CD4-positive, alpha-beta T cell treated with Interleukin-12 subunit alpha and Interleukin-12 subunit beta, for 1 hour (primary cell): ENCODE data around the gene USP17L30.
"Not testable (repeated sequence)": the region's sequence is repeated elsewhere in the genome, so short reads cannot be mapped to it uniquely, and the experiment has no call there.

Experiments used
- DNase-seq: peaks from one replicate; pipeline ENCODE4 v3.0.0-alpha.2; 2020

Gene USP17L30

GRCh38 chr4:9362829-9363228 lies at the start of gene USP17L30:
Gene USP17L30, plus strand, starts transcription at chr4:9363129. Its CDS starts 0 bp downstream, at chr4:9363129.
- not testable (repeated sequence) for DNase-seq

DNA sequence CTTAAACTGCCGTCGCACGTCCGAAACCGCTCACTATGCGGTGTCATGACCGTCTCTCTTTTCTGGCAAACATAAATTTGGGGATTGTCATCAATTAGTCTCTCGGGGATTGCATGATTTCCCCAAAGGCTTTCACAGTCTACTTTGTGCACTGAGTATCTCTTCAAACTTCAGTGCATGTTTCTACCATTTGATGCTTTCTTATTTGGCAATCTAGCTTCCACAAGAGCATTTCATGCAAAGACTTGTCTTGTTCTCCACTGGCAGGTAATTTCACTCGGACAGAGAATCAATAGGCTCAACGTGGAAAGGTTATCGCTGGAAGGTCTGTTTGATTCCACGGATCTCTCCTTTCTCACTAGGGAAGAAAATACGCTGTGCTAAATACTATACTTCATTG lies 38.7 kb upstream of the USP17L30 start:
- DNase-seq: not testable (repeated sequence)

- not testable (repeated sequence) for DNase-seq
These were observed 38.1 kb upstream of the USP17L30 start, which contains the start of gene USP17L24 for GRCh38 chr4:9324865-9325264. Gene USP17L24, plus strand, starts transcription at chr4:9325165. Its CDS starts 0 bp downstream, at chr4:9325165.

DNA sequence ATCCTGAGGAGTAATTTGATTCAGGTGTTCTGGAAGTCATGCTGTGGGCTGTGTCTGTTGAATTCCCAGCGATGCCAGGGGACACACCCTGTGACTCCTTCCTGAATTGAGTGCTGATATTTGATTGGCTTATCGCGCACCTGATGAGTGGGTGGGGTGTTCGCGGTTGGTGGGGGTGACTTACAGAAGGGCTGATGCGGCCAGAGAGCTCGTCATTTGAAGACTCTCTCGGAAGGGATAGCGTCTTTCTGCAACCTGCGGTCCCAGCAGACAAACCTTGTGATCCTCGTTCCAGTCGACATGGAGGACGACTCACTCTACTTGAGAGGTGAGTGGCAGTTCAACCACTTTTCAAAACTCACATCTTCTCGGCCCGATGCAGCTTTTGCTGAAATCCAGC lies 33.3 kb upstream of the USP17L30 start, which contains the start of gene USP17L25:
USP17L25 (plus strand) TSS at position 301 of the 400 bp plus-strand sequence; CDS start at position 301, 0 bp downstream.
- DNase-seq: not testable (repeated sequence)

GRCh38 chr4:9334358-9334757 lies 28.6 kb upstream of the USP17L30 start, which contains the start of gene USP17L26:
Gene USP17L26, plus strand, starts transcription at chr4:9334658. Its CDS starts 0 bp downstream, at chr4:9334658.
- DNase-seq: not testable (repeated sequence)

GRCh38 chr4:9339103-9339502 lies 23.8 kb upstream of the USP17L30 start, which contains the start of gene USP17L5:
Gene USP17L5, plus strand, starts transcription at chr4:9339403. Its CDS starts 0 bp downstream, at chr4:9339403.
- DNase-seq: not testable (repeated sequence)

DNA sequence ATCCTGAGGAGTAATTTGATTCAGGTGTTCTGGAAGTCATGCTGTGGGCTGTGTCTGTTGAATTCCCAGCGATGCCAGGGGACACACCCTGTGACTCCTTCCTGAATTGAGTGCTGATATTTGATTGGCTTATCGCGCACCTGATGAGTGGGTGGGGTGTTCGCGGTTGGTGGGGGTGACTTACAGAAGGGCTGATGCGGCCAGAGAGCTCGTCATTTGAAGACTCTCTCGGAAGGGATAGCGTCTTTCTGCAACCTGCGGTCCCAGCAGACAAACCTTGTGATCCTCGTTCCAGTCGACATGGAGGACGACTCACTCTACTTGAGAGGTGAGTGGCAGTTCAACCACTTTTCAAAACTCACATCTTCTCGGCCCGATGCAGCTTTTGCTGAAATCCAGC lies 19.1 kb upstream of the USP17L30 start, which contains the start of gene USP17L27:
USP17L27 (plus strand) TSS at position 301 of the 400 bp plus-strand sequence; CDS start at position 301, 0 bp downstream.
- not testable (repeated sequence) for DNase-seq

- DNase-seq: not testable (repeated sequence)
These were observed 14.3 kb upstream of the USP17L30 start, which contains the start of gene USP17L28 for GRCh38 chr4:9348593-9348992. Gene USP17L28, plus strand, starts transcription at chr4:9348893. Its CDS starts 0 bp downstream, at chr4:9348893.

DNA sequence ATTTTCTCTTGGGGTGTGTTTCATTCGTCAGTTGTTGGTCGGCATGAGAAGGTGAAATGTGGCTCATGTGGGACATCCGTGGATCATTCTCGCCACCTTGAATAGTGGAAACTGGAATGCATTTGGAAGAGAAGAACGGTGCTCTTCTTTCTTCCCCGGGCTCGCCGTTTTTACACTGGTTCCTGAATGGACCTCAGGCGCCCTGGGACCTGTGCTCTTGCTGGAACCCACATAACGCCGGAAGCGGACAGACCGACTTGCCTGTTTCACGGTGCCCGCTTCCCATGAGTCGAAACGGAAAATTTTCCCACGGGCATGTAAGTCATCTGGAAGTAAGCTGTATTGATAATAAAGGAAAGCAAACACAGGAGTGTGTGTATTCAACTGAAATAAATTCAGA lies 12.1 kb upstream of the USP17L30 start:
- peak; percentile 0 for DNase-seq

DNA sequence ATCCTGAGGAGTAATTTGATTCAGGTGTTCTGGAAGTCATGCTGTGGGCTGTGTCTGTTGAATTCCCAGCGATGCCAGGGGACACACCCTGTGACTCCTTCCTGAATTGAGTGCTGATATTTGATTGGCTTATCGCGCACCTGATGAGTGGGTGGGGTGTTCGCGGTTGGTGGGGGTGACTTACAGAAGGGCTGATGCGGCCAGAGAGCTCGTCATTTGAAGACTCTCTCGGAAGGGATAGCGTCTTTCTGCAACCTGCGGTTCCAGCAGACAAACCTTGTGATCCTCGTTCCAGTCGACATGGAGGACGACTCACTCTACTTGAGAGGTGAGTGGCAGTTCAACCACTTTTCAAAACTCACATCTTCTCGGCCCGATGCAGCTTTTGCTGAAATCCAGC lies 9.6 kb upstream of the USP17L30 start, which contains the start of gene USP17L29:
USP17L29 (plus strand) TSS at position 301 of the 400 bp plus-strand sequence; CDS start at position 301, 0 bp downstream.
- not testable (repeated sequence) for DNase-seq

DNA sequence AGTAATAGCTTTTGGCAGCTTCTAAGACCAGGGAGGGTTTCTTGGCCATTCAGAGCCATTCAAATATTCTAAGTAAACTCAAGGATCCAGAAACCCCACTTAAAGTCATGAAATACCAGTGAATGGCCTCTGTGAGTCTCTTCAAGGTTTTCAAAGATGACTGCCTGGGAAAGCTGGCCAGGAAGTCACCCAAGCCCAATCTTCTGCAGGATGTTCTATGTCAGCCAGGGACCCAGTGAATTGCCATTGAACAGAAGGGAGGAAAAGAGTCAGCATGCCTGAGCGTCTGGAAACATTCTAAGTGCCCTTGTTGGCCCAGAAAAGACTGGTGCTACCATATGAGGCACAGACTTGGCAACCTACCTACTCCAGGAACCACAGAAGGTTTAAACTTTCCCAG lies 17.0 kb downstream of the USP17L30 start:
- not testable (repeated sequence) for DNase-seq

DNA sequence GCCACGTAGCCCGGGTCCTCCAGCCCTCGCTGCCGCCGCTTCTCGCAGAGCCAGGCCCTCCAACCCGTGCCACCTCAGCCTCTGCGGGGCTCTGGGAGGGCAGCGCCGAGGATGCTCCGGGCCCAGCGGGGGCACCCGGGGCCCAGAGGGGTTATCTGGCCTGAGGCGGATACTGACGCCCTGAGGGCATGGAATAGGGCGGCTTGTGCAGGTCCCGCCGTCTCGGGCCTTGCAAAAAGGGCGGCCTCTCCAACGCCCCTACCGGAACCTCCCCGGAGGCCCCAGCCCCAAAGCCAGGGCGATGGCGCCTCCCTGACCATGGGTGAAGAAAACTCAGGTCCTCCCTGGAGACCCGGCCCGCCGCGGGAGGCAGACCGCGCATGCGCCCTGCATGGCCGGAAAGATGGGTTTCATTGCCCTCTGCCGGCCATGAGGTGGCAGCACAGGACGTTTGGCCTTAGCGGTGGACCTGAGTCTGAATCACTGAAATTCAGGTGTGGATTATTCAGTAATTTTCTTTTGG lies 18.1 kb downstream of the USP17L30 start:
- DNase-seq: peak; percentile 64

DNA sequence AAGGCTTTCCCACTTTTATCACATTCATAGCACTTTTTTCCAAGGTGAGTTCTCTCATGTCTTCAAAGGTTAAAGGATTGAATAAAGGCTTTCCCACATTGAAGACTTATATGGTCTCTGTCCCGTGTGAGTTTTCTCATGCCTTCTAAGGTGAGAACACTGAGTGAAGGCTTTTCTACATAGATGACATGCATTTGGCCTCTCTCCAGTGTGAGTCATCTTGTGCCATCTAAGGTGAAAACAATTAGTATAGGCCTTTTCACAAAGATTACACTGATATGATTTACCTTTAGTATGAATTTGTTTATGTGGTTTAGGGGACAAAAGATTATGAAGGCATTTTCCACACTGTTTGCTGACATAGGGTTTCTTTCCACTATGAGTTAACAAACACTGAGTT lies 21.2 kb downstream of the USP17L30 start:
- no peak for DNase-seq

DNA sequence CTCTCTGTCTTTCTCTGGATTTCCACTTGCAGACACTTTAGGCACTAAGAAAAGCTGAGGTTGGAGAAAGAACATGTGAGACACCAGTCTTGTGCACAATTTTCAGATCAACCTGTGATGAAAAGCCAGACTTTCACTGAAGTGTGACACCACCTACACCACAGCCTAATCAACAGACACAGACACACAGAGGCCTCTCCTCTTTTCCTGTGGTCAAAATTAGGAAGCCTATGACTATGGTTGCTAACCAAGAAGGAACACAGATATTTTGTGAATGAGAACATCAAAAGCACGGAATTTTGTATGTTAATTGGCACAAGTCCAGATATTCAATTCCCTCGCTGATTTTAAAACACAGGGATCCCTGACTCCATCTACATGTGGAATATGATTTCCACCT lies 26.1 kb downstream of the USP17L30 start:
- not testable (repeated sequence) for DNase-seq

GRCh38 chr4:9405774-9406173 lies 42.8 kb downstream of the USP17L30 start:
- DNase-seq: not testable (repeated sequence)

DNA sequence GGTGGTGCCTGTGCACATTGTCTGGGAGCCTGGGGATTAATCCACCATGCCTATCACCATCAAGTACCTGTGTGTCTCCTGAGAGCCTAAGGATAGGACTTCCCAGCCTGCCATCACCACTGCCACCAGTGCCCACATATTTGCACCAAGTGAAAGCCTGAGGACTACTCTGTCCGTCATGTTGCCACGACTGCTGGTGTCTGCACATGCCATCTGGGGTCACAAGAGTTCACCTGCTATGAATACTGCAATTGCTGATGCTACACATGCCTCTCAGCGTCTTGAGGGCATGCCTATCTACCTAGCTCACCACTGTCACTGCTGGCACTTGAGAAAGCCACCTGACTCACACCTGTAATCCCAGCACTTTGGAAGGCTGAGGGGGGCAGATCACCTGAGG lies 43.6 kb downstream of the USP17L30 start:
- DNase-seq: not testable (repeated sequence)

- no peak for DNase-seq
These were observed 46.9 kb downstream of the USP17L30 start for GRCh38 chr4:9409793-9410192.
